Stimulated activated CD8-positive, alpha-beta memory T cell treated with anti-CD3 and anti-CD28 coated beads, Interleukin-7, amount 100 ng/mL, for 1 hour (primary cell): ENCODE measurements around the gene AP5Z1.
A peak's percentile ranks its signal among the peaks of the same experiment; 100 is the strongest.

Source experiments
- DNase-seq, 2 donors: peaks; one replicate each; pipeline ENCODE4 v3.0.0-alpha.2; 2020; ENCODE audit warnings: low read depth in 2 of 2

AP5Z1 gene

DNA sequence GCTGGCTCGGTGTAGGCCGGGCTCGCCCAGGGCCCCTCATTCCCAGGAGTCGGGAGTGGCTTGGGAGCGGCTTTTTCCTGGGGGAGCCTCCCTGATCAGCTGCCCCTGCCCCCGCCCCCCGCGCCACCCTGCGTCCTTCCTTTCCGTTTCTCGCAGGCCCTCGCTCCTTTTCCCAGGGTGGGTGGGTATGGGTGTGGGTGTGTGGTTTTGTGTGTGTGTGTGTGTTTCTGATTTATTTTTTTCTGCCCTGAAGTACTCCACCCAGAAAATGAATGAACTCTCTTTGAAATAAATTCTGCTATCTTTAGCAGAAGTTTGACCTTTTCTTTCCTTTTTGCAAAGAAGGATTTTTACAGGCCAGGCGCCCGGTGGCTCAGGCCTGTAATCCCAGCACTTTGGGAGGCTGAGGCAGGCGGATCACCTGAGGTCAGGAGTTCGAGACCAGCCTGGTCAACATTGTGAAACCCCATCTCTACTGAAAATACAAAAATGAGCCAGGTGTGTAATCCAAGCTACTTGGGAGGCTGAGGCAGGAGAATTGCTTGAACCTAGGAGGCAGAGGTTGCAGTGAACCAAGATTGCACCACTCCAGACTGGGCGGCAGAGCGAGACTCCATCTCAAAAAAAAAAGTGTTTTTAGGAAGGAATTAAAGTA is 30.0 kb upstream of the AP5Z1 start:
- no peak for DNase-seq

GRCh38 chr7:4745971-4746919 is 29.2 kb upstream of the AP5Z1 start:
- no peak for DNase-seq

DNA sequence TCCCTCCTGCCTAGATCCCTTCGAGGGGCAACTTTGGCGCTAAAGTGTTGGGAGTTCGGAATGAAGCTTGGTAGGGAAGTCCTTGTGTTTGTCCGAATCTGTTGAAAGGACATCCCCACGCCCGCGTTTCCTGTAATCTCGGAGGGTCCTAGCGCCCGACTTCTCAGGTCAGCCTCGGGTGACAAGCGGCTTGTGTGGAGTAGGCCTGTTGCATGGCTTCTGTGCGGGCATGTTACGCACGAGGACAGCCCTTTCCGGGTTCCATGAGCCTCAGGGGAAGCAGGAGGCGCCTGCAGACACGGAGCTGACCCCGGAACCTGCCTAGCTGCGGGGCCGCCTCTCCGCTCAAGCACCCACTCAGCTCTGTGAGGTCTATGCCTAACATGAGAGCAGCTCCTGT is 28.4 kb upstream of the AP5Z1 start:
- no peak for DNase-seq

DNA sequence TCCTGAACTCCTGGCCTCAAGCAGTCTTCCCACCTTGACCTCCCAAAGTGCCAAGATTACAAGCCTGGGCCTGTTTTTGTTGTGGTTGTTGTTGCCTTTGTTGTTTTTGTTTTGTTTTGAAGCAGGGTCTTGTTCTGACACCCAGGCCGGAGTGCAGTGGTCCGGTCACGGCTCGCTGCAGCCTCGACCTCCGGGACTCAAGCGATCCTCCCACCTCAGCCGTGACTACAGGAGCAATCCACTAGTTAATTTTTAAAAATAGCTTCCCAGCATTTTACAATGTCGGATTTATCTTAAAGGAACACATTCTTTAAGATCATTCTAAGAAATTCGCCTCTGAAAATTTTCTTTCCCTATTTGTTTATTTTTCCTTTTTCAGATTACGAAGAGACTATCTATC is 27.7 kb upstream of the AP5Z1 start:
- no peak for DNase-seq

- no peak for DNase-seq
Observed at GRCh38 chr7:4748231-4748681, 27.2 kb upstream of the AP5Z1 start.

GRCh38 chr7:4749363-4749762 is 26.1 kb upstream of the AP5Z1 start:
- no peak for DNase-seq

DNA sequence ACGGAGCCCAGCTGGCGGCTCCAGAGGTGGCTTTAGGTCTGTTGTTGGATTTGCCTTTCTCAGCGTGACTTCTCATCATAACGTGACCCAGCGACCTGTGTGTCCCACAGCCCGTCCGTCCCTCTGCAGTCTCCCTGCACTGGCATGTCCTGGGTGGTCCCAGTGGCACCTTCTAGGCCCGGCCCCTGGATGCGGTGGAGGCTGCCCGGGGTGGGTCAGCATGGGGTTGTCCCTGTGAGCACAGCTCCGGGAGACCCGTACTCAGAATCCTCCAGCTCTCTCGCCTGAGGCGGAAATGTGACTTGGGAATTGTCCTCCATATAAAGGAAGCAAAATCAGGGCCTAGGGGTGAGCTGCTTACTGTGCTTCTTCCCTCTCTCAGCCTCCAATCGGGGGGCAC is 25.6 kb upstream of the AP5Z1 start:
- no peak for DNase-seq

DNA sequence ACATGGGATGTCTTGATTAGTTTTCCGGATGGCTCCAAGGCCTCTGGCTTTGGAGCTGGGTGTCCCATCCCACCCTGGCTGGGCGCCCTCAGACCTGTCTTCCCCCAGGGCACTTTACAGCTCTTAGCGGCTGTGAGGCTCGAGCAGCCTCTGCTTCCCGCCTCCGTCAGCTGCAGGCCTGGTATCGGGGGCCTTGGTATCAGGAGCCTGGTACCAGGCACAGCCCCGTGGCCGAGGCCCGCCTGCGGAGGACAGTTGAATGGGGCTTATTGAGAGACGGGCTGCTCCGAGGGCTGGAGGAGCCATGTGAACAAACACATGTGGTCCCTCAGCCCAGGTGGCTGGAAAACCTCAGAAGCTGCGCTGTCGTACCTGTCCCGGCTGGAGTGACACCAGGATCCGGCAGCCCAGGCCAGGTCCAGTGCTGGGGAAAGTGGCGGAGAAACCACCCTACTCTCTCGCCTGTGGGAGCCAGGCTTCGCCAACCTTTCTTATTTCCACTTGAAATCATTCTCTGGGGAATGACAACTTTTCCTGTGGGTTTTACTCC is 23.9 kb upstream of the AP5Z1 start:
- no peak for DNase-seq

DNA sequence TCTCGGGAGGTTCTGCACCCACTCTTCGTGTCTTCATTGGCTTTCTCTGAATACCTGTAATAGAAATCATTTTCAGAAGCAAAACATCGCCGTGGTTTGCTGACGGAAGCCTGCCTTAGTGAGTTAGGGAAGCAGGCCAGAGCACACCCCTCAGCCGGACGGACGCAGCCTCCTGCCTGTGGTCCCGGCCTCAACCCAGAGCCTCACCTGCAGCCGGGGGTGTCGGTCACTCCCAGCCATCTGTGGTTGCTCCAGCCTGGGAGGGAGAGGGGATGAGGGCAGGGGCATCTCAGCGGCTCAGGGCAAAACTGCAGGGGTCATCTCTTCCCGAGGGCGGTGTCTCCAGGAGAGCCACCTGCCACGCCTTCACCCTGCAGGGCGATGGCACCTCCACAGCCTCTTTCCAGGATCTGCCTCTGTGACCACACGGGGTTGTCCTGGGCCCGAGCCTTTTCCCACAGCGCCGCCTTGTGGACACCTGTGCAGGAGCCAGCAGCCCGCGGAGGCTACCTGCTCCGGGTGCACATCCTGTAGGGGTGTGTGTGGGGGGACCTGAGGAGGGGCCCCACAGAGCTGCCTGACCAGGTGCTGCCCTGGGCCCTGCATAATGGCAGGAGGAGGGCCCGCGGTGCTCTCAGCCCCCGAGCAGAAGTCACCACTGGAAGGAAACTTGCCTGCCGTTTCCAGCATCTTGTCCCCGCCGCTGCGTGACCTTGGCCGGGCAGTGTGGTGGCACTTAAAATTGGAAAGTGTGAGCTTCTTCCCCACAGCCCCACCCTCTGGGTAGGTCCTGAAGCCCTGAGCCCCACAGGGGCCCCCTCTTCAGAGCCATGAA is 21.6 kb upstream of the AP5Z1 start:
- DNase-seq = peak; percentile 65 to 75

DNA sequence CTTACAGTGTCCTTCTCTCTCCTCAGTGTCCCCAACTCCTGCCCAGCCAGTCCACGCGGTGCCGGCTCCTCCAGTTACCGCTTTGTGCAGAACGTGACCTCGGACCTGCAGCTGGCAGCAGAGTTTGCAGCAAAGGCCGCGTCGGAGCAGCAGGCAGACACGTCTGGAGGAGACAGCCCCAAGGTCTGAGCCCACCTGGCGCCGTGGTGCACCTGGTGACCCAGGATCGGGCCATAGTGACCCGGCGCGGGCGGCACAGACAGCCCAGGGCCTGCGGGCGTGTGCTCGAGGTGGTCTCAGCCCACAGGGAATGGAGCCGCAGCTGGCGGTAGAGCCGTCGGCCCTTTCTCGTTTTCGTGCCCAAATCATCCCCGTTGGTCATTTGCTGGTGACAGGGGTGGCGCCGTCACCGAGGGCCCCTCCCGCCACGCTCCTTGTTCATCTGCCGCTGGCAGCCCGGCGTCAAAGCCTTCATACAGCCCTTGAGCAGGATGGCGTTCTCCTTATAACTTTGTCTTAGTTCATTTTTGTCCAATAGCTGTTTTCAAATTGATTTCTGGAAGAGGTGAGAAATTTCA is 20.9 kb upstream of the AP5Z1 start:
- no peak for DNase-seq

DNA sequence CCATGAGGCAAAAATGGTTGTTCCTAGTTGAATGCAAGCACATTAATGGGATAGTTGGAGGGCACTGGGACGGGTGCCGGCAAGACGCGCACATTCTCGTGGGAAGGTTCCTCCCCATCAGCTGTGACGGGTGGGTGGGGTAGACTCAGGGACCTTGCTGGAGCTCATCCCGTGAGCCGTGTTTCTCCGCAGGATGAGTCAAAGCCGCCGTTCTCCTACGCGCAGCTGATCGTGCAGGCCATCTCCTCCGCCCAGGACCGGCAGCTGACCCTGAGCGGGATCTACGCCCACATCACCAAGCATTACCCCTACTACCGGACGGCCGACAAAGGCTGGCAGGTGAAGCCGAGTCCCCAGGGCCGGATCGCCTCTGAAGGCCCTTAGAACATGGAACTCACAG is 20.4 kb upstream of the AP5Z1 start:
- DNase-seq = no peak

DNA sequence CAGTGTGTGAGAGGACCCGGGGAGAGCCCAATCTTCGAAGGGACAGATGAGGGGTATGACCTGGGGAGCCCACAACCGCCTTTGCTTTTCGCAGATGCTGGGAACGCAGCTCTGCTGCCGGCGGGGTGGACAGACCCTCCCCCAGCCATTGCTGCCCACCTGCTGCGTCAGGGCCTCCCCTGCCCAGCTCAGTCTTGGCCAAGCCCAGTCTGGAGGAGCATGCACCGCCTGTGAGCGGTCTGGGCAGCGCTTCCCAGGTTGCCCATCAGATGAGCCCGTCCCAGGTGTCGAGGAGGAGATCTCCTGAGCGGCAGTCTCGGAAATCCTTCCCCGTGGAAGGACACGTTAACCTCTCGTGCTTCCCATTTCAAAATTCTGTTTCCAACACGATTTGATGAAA is 17.3 kb upstream of the AP5Z1 start:
- DNase-seq = no peak

GRCh38 chr7:4758791-4759190 is 16.6 kb upstream of the AP5Z1 start:
- no peak for DNase-seq

DNA sequence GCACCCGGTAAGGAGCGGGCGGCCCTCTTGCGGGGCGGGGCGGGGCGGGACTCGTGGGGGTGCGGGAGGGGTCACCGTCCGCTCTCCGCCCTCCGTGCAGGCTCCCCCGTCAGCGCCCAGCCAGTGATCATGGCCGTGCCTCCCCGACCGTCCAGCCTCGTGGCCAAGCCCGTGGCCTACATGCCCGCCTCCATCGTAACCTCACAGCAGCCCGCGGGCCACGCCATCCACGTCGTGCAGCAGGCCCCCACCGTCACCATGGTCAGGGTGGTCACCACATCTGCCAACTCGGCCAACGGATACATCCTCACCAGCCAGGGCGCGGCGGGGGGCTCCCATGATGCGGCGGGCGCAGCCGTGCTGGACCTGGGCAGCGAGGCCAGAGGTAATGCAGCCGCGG is 16.2 kb upstream of the AP5Z1 start:
- no peak for DNase-seq

DNA sequence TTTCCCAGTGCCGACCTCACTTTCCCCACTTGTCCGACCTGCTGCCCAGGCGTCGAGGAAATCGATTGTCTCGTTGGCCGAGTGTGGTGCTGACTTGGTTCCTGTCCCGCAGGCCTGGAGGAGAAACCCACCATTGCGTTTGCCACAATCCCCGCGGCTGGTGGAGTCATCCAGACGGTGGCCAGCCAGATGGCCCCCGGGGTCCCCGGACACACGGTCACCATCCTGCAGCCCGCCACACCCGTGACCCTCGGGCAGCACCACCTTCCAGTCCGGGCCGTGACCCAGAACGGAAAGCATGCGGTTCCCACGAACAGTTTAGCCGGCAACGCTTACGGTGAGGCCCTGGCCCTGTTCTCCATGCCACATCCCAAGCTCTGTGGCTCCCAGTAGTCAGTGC is 14.5 kb upstream of the AP5Z1 start:
- no peak for DNase-seq

- DNase-seq = no peak
Observed at GRCh38 chr7:4762121-4763055, 13.0 kb upstream of the AP5Z1 start.

DNA sequence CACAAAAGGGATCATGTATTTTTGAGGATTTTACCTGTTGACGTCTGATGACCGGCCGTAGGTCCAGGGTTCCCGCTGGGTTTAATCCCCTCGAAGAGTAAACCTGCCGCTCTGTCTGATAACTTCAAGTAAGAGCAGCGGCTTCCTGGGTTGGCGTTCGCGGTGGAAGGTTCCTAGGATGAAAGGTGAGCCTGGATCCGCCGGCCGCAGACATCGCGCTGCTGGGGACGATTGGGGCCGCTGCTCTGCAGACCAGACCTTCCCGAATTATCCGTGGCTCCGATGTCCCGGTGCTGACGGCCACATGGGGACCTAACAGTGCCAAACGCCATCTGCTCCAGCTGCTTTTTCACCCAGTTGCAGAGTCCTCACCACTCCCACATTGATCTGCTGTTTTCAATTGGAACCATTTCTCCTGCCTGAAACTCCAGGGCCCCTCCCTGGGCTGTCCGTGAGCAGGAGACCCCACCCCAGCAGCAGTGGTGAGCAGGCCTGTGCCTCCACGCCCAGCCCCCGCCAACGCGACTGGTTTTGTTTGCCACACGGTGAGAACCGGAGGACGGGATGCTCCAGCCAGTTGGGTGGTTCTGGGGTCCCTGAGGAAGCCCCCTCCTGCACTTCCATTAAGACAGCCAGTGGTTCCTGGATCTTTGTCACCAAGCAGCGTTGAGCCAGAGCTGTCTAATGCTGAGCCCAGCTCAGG is 12.2 kb upstream of the AP5Z1 start:
- no peak for DNase-seq

DNA sequence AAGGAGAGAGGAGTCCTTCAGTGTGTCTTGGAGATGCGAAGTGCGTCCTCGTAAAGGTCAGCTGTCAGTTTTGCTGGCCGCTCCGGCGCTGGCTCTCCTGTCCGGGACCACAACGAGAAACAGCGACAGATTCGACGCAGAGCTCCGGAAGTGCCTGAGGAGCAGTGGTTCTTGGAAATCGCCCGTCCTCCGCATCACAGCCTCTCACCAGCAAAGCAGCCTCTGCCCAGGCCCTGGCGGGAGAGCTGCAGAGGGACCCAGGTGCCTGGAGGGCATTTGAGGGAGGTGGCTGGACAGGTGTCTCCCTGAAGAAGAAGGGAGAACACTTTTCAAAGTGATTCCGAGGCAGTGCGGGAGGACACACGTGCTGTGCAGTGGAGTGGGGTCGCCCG is 11.6 kb upstream of the AP5Z1 start:
- no peak for DNase-seq

DNA sequence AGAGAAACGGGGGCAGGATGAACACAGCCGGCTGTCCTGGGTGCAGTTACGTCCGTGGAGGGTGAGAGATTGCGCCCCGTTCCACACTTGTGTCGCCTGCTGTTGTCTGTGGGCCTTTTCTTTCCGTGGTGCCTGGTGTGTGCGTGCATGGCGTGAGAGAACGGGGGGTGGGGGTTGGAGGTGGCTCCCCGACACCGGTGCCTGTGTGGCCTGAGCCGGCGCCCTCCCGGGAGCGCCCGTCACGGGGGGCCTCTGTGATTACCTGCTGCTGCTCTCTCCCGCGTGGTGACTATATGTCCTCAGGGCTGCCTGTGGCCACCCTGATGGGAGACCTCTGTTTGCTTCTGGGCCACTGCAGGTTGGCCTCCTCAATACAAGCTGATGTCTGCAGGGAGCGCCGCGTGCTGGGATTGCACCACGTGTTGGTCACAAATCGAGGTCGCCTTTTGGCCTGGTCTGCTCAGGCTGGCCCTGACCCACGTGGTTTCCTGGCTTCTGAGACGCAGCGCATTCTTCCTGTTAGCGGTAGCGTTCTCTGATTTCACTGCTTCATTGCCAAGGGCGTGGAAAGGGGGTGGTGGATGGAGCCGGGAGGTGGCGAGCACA is 10.9 kb upstream of the AP5Z1 start:
- DNase-seq = no peak
